ENCODE data around the gene LRRK1. TPM values are rescaled to one million over a fixed set of nuclear protein-coding genes. Genes with fewer than 3 reads are reported as not detected.

Gene LRRK1
- polyA plus RNA-seq, 1 of the 3 experiments (the other 2 are of a cell fraction): 6.9 TPM

GRCh38 chr15:101090428-101090790 is 171.3 kb downstream of the LRRK1 start (continued):
- TF ChIP-seq REST (IDR thresholded peaks at IDR 0.05; ENCODE audit: low read depth, low read length) (no peak), PBX3 (IDR thresholded peaks at IDR 0.05) (no peak)

GRCh38 chr15:101091080-101092017 is 172.2 kb downstream of the LRRK1 start:
- POLR2A ChIA-PET: no interaction called here
- H3K4me3 ChIP-seq (ENCODE audit: low read depth in 2 of 2, low read length in 1 of 2): no peak overlapping the region
- H3K4me1 ChIP-seq (ENCODE audit: control insufficient read depth in 1 of 2, insufficient read depth in 2 of 2, low read depth in 1 of 2, low read length in 1 of 2): peaks cover 0 to 26% of the 10 kb centered on the region in 2 experiments; a peak in 1 of 4 replicates
- no peak overlapping the region for H3K9ac ChIP-seq
- 81% methylated on average over 17 of the region's 20 CpGs for WGBS (ENCODE audit: low lambda C conversion rate)
- TF ChIP-seq SIN3A (IDR thresholded peaks at IDR 0.05; ENCODE audit: borderline replicate concordance, low read depth, low read length) (no peak), MXI1 (IDR thresholded peaks at IDR 0.05; ENCODE audit: low read depth, low read length) (no peak), FOXJ3 (CRISPR knock-in tag; IDR thresholded peaks at IDR 0.05) (no peak), FOXM1 (IDR thresholded peaks at IDR 0.05; ENCODE audit: low read depth) (no peak), IRF3 (IDR thresholded peaks at IDR 0.05; ENCODE audit: low read depth, low read length) (no peak), EZH2phosphoT487 (IDR thresholded peaks at IDR 0.05; ENCODE audit: borderline replicate concordance, low read depth) (no peak), EP300 (IDR thresholded peaks at IDR 0.05; ENCODE audit: borderline replicate concordance in 1 of 2, low read depth in 1 of 2, low read length in 1 of 2) (no peak), JUND (IDR thresholded peaks at IDR 0.05) (no peak), NRF1 (IDR thresholded peaks at IDR 0.05; ENCODE audit: low read depth, low read length) (no peak), POLR2AphosphoS5 (IDR thresholded peaks at IDR 0.05; ENCODE audit: low read depth, low read length) (no peak)
- TF ChIP-seq, protein P1, sequence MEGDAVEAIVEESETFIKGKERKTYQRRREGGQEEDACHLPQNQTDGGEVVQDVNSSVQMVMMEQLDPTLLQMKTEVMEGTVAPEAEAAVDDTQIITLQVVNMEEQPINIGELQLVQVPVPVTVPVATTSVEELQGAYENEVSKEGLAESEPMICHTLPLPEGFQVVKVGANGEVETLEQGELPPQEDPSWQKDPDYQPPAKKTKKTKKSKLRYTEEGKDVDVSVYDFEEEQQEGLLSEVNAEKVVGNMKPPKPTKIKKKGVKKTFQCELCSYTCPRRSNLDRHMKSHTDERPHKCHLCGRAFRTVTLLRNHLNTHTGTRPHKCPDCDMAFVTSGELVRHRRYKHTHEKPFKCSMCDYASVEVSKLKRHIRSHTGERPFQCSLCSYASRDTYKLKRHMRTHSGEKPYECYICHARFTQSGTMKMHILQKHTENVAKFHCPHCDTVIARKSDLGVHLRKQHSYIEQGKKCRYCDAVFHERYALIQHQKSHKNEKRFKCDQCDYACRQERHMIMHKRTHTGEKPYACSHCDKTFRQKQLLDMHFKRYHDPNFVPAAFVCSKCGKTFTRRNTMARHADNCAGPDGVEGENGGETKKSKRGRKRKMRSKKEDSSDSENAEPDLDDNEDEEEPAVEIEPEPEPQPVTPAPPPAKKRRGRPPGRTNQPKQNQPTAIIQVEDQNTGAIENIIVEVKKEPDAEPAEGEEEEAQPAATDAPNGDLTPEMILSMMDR (IDR thresholded peaks at IDR 0.05): no peak
- TF ChIP-seq, protein P2, sequence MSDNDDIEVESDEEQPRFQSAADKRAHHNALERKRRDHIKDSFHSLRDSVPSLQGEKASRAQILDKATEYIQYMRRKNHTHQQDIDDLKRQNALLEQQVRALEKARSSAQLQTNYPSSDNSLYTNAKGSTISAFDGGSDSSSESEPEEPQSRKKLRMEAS (IDR thresholded peaks at IDR 0.05; ENCODE audit: low read depth): no peak
- no peaks in the 10 kb centered on the region for H3F3A ChIP-seq (replicated peaks; ENCODE audit: insufficient read depth)
- H3K27ac ChIP-seq (ENCODE audit: low read depth in 2 of 2, low read length in 1 of 2): peak overlapping the region in 1 of 2 experiments; percentile 68; a peak in 1 of 4 replicates
- H3K27me3 ChIP-seq (ENCODE audit: insufficient read depth): no peaks in the 10 kb centered on the region
- no peaks in the 10 kb centered on the region for H3K9me3 ChIP-seq
- no peaks in the 10 kb centered on the region for H3K9me2 ChIP-seq
- CTCF ChIA-PET: interaction anchor here (0.7 to 14.1 kb wide), 8 partner anchors 9 to 161 kb away, joined by 3 to 190 read pairs (median 7); partner anchors contain the start of gene CHSY1
- H3K4me2 ChIP-seq: no peak overlapping the region
- no peaks in the 10 kb centered on the region for H3K36me3 ChIP-seq (replicated peaks in 1 of 2; ENCODE audit: control insufficient read depth in 1 of 2, insufficient read depth in 2 of 2, low read length in 1 of 2)
- no peaks in the 10 kb centered on the region for H4K20me1 ChIP-seq (ENCODE audit: insufficient read depth)
- no peak for DNase-seq
- no peaks in the 10 kb centered on the region for H3K79me2 ChIP-seq (ENCODE audit: insufficient read depth)
- H2AFZ ChIP-seq (ENCODE audit: low read depth): no peak overlapping the region
